DMS79 (cell line): ENCODE measurements around the gene DCAF4L1.

Experiments used
- DNase-seq: peaks from one replicate; lab custom pipeline; 2025; lab: John Stamatoyannopoulos, UW

DCAF4L1 gene

DNA sequence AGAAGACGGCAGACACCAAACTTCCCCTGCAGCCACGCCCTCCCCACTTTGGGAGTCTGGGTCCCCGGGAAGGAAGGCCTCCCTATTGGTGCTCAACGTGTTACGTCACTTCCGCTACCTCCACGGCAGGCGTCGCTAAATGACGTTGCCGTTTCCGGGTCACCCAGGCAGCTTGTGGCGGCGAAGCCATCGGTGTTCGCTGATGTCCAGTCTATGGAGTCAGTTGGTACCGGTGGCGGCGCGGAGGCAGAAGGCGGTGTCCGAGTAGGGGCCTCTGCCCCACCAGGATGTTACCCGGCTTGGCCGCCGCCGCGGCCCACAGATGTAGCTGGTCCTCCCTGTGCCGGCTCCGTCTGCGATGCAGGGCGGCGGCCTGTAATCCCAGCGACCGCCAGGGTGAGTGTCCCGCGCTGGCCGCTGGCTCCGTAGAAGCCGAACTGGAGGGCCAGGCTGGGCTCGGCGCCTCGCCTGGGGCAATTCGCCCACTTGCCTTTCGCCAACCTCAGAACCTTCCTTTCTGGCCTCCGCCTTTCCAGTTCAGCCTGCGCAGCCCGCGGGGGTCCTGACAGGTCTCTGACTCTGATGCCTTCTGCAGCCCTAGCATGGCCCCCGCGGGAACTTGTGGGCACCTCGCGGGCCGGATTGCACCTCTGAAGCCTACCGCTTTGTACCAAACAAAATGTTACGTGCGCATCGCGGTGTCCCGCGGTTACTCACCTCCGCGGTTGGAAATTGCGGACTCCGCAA is 9.0 kb downstream of the DCAF4L1 start, which contains the start of gene SLC30A9:
SLC30A9 (plus strand) TSS at position 166 of the 747 bp plus-strand sequence; CDS start at position 288, 122 bp downstream.
- DNase-seq, result peak; percentile 64

DNA sequence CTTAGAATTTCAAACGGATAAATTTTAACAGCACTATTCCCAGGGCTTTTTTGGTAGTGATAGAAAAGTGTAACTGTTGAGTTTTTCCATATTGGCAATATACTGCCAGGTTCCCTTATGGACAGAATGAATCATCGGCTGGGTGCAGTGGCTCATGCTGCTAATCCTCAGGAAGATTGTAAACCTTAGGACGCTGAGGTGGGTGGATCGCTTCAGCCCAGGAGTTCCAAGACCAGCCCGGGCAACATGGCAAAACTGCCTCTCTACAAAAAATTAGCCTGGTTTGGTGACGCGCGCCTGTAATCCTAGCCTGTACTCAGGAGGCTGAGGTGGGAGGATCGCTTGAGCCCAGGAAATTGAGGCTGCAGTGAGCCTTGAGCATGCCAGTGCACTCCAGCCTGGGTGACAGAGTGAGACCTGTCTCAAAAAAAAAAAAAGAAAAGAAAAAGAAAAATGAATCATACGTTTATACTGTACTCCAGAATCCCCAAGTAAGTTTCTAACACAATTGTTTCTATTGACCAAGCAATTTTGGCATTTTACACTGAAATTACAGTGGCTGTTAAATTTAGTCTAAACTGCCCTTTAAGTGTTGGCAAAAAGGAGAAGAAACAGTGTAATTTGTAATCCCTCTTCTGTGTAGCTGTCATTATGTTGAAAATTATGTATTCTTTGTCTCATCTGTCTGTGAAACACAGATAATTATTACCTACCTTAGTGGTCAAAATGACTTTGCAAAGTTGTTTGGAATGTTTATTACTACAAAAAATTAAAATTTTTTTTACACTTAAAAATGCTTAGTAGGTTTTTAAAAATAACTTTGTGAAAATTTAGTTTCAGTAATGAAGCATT is 10.6 kb downstream of the DCAF4L1 start:
- no peak for DNase-seq

DNA sequence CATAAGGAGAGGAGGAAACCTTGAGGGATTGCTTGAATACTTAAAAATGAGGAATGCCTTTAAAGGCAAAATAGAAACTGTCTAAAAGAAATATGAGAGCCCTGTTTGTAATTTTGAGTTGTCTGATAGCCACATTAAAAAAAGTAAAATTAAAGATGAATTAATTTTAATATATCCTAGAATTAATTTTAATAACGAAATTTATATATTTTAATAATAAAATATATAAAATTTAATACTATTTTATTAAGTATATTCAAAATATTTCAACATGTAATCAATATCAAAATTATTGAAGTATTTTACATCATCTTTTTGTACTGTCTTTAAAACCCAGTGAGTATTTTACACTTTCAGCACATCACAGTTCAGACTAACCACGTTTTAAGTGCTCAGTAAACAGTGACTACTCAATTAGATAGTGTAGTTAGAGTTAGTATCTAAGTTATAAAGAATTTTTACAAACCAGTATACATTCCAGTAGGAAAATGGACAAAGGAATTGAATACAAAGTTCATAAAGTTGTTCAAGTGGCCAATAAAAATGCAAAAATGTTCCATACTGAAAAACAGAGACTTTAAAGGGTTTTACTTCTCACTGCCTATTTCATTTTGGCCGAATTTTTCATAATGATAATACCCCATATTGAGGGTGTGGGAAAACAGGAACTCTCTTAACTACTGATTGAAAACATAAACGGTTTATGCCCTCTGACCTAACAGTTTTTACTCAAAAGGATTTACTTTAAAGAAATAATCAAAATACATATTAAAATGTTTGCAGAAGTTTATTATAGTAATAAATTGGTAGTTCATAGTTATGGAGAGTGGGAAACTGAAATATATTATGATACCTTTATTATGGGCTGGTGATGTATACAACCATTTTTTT is 11.7 kb downstream of the DCAF4L1 start:
- no peak for DNase-seq

DNA sequence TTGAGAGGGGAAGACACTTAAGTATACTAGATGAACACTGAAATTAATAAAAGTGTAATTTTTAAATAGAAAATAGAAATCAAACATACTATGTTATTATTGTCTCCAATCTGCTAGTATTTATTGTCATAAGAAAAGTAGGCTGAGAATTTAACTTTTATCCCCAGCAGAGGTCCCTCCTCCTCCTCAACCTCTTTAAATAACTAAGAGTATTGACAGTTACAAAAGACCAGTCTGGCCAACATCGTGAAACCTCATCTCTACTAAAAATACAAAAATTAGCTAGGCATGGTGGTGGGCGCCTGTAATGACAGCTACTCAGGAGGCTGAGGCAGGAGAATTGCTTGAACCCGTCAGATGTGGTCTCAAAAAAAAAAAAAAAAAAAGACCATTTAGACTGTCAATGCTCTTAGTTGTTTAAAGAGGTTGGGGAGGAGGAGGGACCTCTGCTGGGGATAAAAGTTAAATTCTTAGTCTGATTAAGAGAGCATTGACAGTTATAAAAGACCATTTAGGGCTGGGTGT is 13.0 kb downstream of the DCAF4L1 start:
- no peak for DNase-seq

- no peak for DNase-seq
Measured at GRCh38 chr4:41998019-41998418, 16.5 kb downstream of the DCAF4L1 start.

- DNase-seq, result no peak
Measured at GRCh38 chr4:41999321-41999720, 17.8 kb downstream of the DCAF4L1 start.

DNA sequence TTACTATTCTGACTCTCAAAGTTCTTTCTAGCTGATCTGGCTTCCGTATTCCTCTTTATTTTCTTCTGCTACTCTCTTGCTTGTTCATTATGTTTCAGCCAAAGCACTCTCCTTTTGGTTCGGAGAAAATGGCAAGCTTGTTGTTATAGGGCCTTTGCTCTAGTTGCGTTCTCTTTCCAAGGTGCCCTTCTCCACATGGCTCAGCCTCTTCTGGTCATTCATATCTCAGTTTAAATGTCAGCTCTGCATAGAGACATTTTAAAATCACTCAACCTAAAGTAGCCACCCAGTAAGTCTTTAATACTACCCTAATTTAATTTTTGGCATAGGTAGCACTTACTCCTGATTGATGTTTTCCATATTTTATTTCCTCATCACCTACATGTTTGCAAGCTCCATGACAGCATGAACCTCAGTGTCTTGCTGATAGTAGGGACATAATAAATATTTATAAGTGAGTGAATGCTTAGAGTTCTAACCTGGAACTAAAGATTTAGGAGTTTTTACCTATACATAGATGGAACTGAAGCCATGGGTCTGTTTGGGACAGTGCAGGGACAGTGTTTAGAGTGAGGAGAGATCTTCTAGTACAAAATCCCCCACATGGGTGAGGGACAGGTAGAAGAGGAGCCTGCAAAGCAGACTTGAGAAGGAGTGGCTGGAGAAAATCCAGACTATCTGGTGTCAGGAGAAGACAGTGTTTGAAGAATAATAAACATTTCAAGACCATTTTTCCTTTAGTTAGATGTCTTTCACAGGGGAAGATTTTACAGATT is 26.6 kb downstream of the DCAF4L1 start:
- DNase-seq, result no peak

GRCh38 chr4:42015438-42015837 is 33.9 kb downstream of the DCAF4L1 start:
- no peak for DNase-seq

- no peak for DNase-seq
Measured at GRCh38 chr4:42018451-42018850, 36.9 kb downstream of the DCAF4L1 start.
